ENCODE data around the gene VSTM1. TPM values are rescaled to one million over a fixed set of nuclear protein-coding genes. Genes with fewer than 3 reads are reported as not detected.

VSTM1 gene
- total RNA-seq, 2 donors from 2014 or later = 1.6 TPM; not detected in 1

DNA sequence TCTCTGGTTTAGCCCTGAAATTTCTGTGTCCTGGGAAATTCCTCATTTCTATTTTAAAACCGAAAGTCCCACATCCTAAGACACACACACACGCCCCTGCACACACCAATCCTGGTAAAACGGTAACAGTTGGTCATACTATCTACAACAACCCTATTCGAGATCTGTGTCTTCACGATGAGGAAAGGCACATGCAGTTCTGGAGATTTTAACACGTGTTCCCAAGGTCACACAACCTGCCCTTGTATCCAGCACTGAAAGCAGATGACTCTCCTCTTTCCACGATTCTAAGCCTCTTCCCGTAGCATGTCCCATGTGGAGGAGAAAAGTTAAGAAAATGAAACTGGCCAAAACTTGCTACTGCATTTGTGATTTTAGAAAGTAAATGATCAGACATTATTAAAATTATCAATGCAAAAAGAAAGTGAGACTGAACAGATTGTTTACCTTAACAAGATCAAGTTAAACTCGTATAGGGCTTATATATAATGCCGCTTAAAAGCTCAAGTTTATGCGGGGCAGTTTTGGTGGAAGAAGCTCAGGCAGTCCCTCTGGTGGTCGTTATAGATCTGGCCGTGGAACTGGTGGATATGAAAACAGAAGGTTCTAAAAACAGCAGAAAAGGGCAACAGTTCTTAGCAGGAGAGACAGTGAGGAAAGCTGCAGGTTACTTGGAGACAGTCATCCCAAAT, 32.7 kb downstream of the VSTM1 start:
- H3K36me3 ChIP-seq = no peaks in the 10 kb centered on the region
- TF ChIP-seq, protein P1, sequence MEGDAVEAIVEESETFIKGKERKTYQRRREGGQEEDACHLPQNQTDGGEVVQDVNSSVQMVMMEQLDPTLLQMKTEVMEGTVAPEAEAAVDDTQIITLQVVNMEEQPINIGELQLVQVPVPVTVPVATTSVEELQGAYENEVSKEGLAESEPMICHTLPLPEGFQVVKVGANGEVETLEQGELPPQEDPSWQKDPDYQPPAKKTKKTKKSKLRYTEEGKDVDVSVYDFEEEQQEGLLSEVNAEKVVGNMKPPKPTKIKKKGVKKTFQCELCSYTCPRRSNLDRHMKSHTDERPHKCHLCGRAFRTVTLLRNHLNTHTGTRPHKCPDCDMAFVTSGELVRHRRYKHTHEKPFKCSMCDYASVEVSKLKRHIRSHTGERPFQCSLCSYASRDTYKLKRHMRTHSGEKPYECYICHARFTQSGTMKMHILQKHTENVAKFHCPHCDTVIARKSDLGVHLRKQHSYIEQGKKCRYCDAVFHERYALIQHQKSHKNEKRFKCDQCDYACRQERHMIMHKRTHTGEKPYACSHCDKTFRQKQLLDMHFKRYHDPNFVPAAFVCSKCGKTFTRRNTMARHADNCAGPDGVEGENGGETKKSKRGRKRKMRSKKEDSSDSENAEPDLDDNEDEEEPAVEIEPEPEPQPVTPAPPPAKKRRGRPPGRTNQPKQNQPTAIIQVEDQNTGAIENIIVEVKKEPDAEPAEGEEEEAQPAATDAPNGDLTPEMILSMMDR (IDR thresholded peaks at IDR 0.05) = no peak
- TF ChIP-seq POLR2AphosphoS5 (IDR thresholded peaks at IDR 0.05) (no peak), POLR2A (IDR thresholded peaks at IDR 0.05) (no peak)
- no peak overlapping the region for H3K27ac ChIP-seq
- no peaks in the 10 kb centered on the region for H3K4me1 ChIP-seq (replicated peaks)
- intact Hi-C loops (cut with DNase I) = no loop called here
- no peaks in the 10 kb centered on the region for H3K9me3 ChIP-seq
- H3K4me3 ChIP-seq = no peak overlapping the region
- no peak for DNase-seq (ENCODE audit: low spot score)
- WGBS = 44% methylated on average over 13 of the region's 13 CpGs
- H3K27me3 ChIP-seq (replicated peaks; ENCODE audit: insufficient read depth) = peaks cover 2% of the 10 kb centered on the region

DNA sequence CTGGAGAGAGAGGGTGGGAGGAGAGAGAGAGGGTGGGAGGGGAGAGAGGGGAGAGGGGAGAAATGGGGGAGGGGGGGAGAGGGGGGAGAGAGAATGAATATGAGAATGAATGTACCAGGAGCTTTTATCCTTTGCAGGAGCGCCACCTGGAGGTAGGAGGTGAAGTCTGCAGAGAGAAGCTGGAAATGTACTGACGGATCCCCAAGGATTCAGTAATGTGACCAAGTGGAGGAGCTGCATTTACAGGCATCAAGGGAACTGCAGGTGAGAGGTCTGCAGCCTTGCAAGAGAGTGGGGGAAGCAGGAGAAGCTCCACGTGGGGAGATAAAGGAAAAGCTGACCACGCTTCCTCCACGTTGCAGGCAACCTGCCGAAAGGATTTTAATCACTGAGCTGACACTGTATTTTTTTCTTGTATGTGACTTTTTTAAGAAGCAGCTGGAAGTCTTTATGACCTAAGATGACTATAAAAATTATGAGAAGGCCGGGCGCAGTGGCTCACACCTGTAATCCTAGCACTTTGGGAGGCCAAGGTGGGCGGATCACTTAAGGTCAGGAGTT, 33.7 kb downstream of the VSTM1 start:
- Histone ChIP-seq H3K36me3 (no peaks in the 10 kb centered on the region), H3K9me3 (no peaks in the 10 kb centered on the region), H3K4me1 (replicated peaks) (no peaks in the 10 kb centered on the region), H3K27ac (no peak overlapping the region), H3K27me3 (replicated peaks; ENCODE audit: insufficient read depth) (peaks cover 2% of the 10 kb centered on the region), H3K4me3 (no peak overlapping the region)
- intact Hi-C loops (cut with DNase I) = no loop called here
- 28% methylated on average over 9 of the region's 9 CpGs for WGBS
- DNase-seq (ENCODE audit: low spot score) = peak; percentile 34
- TF ChIP-seq, protein P1 (IDR thresholded peaks at IDR 0.05) = peak in 3 of 4 experiments; percentile 42 to 56 (median 44)
- TF ChIP-seq POLR2A (IDR thresholded peaks at IDR 0.05) (no peak), POLR2AphosphoS5 (IDR thresholded peaks at IDR 0.05) (no peak)

DNA sequence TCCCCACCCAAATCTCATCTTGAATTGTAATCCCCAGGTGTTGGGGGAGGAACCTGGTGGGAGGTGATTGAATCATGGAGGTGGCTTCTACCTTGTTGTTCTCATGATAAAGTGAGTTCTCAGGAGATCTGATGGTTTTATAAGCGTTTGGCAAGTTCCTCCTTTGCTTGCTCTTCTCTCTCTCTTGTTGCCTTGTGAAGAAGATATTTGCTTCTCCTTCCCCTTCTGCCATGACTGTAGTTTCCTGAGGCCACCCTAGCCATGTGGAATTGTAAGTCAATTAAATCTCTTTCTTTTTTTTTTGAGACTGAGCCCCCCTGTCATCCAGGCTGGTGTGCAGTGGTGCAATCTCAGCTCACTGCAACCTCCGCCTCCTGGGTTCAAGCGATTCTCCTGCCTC, 34.4 kb downstream of the VSTM1 start:
- H3K9me3 ChIP-seq = no peaks in the 10 kb centered on the region
- no peak overlapping the region for H3K27ac ChIP-seq
- 79% methylated on average over 3 of the region's 3 CpGs for WGBS
- H3K4me1 ChIP-seq (replicated peaks) = no peaks in the 10 kb centered on the region
- TF ChIP-seq POLR2AphosphoS5 (IDR thresholded peaks at IDR 0.05) = no peak
- TF ChIP-seq, protein P1 (IDR thresholded peaks at IDR 0.05) = no peak
- no peak for TF ChIP-seq POLR2A (IDR thresholded peaks at IDR 0.05)
- no peaks in the 10 kb centered on the region for H3K36me3 ChIP-seq
- no peak for DNase-seq (ENCODE audit: low spot score)
- intact Hi-C loops (cut with DNase I) = no loop called here
- H3K4me3 ChIP-seq = no peak overlapping the region
- peaks cover 2% of the 10 kb centered on the region for H3K27me3 ChIP-seq (replicated peaks; ENCODE audit: insufficient read depth)

DNA sequence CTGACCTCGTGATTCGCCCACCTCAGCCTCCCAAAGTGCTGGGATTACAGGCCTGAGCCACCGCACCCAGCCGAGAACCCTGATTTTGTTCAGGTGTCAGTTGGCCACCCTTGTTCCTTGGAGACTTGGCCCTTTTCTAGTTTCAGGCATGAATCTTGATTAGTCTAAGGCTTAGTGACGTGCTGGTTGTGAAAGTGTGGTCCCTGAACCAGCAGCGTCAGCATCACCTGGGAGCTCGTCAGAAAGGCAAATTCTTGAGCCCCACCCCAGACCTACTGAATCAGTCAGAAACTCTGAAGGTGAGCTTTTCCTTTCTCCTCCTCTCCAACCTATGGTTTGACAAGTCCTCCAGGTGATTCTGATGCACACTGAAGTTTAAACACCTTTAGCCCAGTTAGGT, 37.0 kb downstream of the VSTM1 start:
- Histone ChIP-seq H3K27ac (no peak overlapping the region), H3K36me3 (no peaks in the 10 kb centered on the region), H3K9me3 (no peaks in the 10 kb centered on the region), H3K27me3 (replicated peaks; ENCODE audit: insufficient read depth) (peaks cover 2% of the 10 kb centered on the region), H3K4me1 (replicated peaks) (no peaks in the 10 kb centered on the region), H3K4me3 (no peak overlapping the region)
- 60% methylated on average over 7 of the region's 7 CpGs for WGBS
- intact Hi-C loops (cut with DNase I) = no loop called here
- no peak for DNase-seq (ENCODE audit: low spot score)
- TF ChIP-seq POLR2AphosphoS5 (IDR thresholded peaks at IDR 0.05) (no peak), POLR2A (IDR thresholded peaks at IDR 0.05) (no peak)
- TF ChIP-seq, protein P1 (IDR thresholded peaks at IDR 0.05) = no peak

DNA sequence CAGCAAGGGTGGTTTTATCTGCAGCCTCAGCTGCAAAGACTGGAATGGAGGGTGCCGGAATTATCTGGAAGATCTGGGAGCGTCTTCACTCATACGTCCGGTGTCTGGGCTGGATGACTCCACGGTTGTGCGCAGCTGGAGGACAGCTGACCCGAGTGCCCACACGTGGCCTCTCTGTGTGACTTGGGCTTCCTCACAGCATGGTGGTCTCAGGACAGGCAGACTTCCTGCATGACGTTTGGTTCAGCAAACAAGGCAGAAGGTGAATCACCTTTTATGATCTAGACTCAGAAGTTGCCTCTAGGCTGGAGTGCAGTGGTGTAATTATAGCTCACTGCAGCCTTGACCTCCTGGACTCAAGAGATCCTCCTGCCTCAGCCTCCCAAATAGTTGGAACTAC, 39.0 kb downstream of the VSTM1 start:
- Histone ChIP-seq H3K4me3 (no peak overlapping the region), H3K4me1 (replicated peaks) (no peaks in the 10 kb centered on the region), H3K27ac (no peak overlapping the region), H3K27me3 (replicated peaks; ENCODE audit: insufficient read depth) (no peaks in the 10 kb centered on the region), H3K9me3 (no peaks in the 10 kb centered on the region), H3K36me3 (no peaks in the 10 kb centered on the region)
- 81% methylated on average over 9 of the region's 9 CpGs for WGBS
- TF ChIP-seq POLR2AphosphoS5 (IDR thresholded peaks at IDR 0.05) (no peak), POLR2A (IDR thresholded peaks at IDR 0.05) (no peak)
- TF ChIP-seq, protein P1 (IDR thresholded peaks at IDR 0.05) = no peak
- intact Hi-C loops (cut with DNase I) = loop anchor here (5.0 kb wide), 1 partner anchor 117 kb away; the partner anchor contains the start of gene CACNG7
- DNase-seq (ENCODE audit: low spot score) = no peak

All from prostate gland (tissue), 2 donors.